ENCODE data around the gene TAF1B. TPM values are rescaled to one million over a fixed set of nuclear protein-coding genes. Genes with fewer than 3 reads are reported as not detected.
A peak's percentile ranks its signal among the peaks of the same experiment; 100 is the strongest.

The TAF1B gene
- total and polyA plus RNA-seq, 2 donors (not counting 1 experiment from before 2014, with no cell fraction given), result 19.5 to 32.9 TPM

GRCh38 chr2:9941196-9941995, 98.1 kb downstream of the TAF1B start:
- Histone ChIP-seq H3K9me3 (ENCODE audit: control insufficient read depth, insufficient read depth, low read depth, low read length) (no peaks in the 10 kb centered on the region), H3K36me3 (ENCODE audit: control insufficient read depth, insufficient read depth, low read length) (no peaks in the 10 kb centered on the region), H3K79me2 (ENCODE audit: control insufficient read depth, insufficient read depth, low read length) (no peaks in the 10 kb centered on the region), H4K20me1 (ENCODE audit: control insufficient read depth, extremely low read depth, insufficient read depth, low read length) (no peaks in the 10 kb centered on the region), H3K4me3 (replicated peaks in 1 of 4; ENCODE audit: control extremely low read depth in 1 of 4, insufficient read depth in 1 of 4, low read depth in 3 of 4, low read length in 4 of 4) (no peak overlapping the region), H3K27me3 (ENCODE audit: control insufficient read depth, insufficient read depth, low read length) (peaks cover 6% of the 10 kb centered on the region), H3K9ac (ENCODE audit: insufficient read depth, low read length) (no peak overlapping the region), H2AFZ (ENCODE audit: low read length) (peak overlapping the region; percentile 17), H3K27ac (ENCODE audit: insufficient read depth, low read length) (no peak overlapping the region), H3K4me1 (ENCODE audit: control insufficient read depth, extremely low read depth, insufficient read depth, low read length) (peaks cover 2% of the 10 kb centered on the region), H3K4me2 (ENCODE audit: extremely low read depth, insufficient read depth, low read length) (no peak overlapping the region)
- no peak for TF ChIP-seq CTCF (conservative IDR thresholded peaks at IDR 0.05 in 1 of 2, IDR thresholded peaks at IDR 0.05 in 1 of 2; ENCODE audit: low read depth in 1 of 2, low read length in 2 of 2)
- no peak for TF ChIP-seq EZH2 (IDR thresholded peaks at IDR 0.05; ENCODE audit: low read length, missing control alignments)
- peak; percentile 60 to 89 for DNase-seq (ENCODE audit: low read depth in 2 of 2)

- Histone ChIP-seq H3K4me1 (ENCODE audit: control insufficient read depth, extremely low read depth, insufficient read depth, low read length) (peaks cover 2% of the 10 kb centered on the region), H3K4me3 (replicated peaks in 1 of 4; ENCODE audit: control extremely low read depth in 1 of 4, insufficient read depth in 1 of 4, low read depth in 3 of 4, low read length in 4 of 4) (no peak overlapping the region), H3K27ac (ENCODE audit: insufficient read depth, low read length) (no peak overlapping the region), H3K4me2 (ENCODE audit: extremely low read depth, insufficient read depth, low read length) (no peak overlapping the region), H3K36me3 (ENCODE audit: control insufficient read depth, insufficient read depth, low read length) (no peaks in the 10 kb centered on the region), H3K27me3 (ENCODE audit: control insufficient read depth, insufficient read depth, low read length) (peaks cover 6% of the 10 kb centered on the region), H3K79me2 (ENCODE audit: control insufficient read depth, insufficient read depth, low read length) (no peaks in the 10 kb centered on the region), H2AFZ (ENCODE audit: low read length) (no peak overlapping the region), H3K9ac (ENCODE audit: insufficient read depth, low read length) (no peak overlapping the region), H3K9me3 (ENCODE audit: control insufficient read depth, insufficient read depth, low read depth, low read length) (no peaks in the 10 kb centered on the region), H4K20me1 (ENCODE audit: control insufficient read depth, extremely low read depth, insufficient read depth, low read length) (no peaks in the 10 kb centered on the region)
- DNase-seq (ENCODE audit: low read depth in 2 of 2), result no peak
- no peak for TF ChIP-seq CTCF (conservative IDR thresholded peaks at IDR 0.05 in 1 of 2, IDR thresholded peaks at IDR 0.05 in 1 of 2; ENCODE audit: low read depth in 1 of 2, low read length in 2 of 2)
- TF ChIP-seq EZH2 (IDR thresholded peaks at IDR 0.05; ENCODE audit: low read length, missing control alignments), result no peak
Observed at GRCh38 chr2:9941996-9942390, 98.7 kb downstream of the TAF1B start.

- H3K27ac ChIP-seq (ENCODE audit: insufficient read depth, low read length), result no peak overlapping the region
- no peak overlapping the region for H3K4me3 ChIP-seq (replicated peaks in 1 of 4; ENCODE audit: control extremely low read depth in 1 of 4, insufficient read depth in 1 of 4, low read depth in 3 of 4, low read length in 4 of 4)
- no peaks in the 10 kb centered on the region for H3K9me3 ChIP-seq (ENCODE audit: control insufficient read depth, insufficient read depth, low read depth, low read length)
- no peak overlapping the region for H3K4me2 ChIP-seq (ENCODE audit: extremely low read depth, insufficient read depth, low read length)
- H3K36me3 ChIP-seq (ENCODE audit: control insufficient read depth, insufficient read depth, low read length), result no peaks in the 10 kb centered on the region
- no peaks in the 10 kb centered on the region for H4K20me1 ChIP-seq (ENCODE audit: control insufficient read depth, extremely low read depth, insufficient read depth, low read length)
- H2AFZ ChIP-seq (ENCODE audit: low read length), result no peak overlapping the region
- no peak for DNase-seq (ENCODE audit: low read depth in 2 of 2)
- H3K4me1 ChIP-seq (ENCODE audit: control insufficient read depth, extremely low read depth, insufficient read depth, low read length), result peaks cover 2% of the 10 kb centered on the region
- no peak for TF ChIP-seq EZH2 (IDR thresholded peaks at IDR 0.05; ENCODE audit: low read length, missing control alignments)
- TF ChIP-seq CTCF (conservative IDR thresholded peaks at IDR 0.05 in 1 of 2, IDR thresholded peaks at IDR 0.05 in 1 of 2; ENCODE audit: low read depth in 1 of 2, low read length in 2 of 2), result no peak
- no peak overlapping the region for H3K9ac ChIP-seq (ENCODE audit: insufficient read depth, low read length)
- peaks cover 6% of the 10 kb centered on the region for H3K27me3 ChIP-seq (ENCODE audit: control insufficient read depth, insufficient read depth, low read length)
- H3K79me2 ChIP-seq (ENCODE audit: control insufficient read depth, insufficient read depth, low read length), result no peaks in the 10 kb centered on the region
Observed at GRCh38 chr2:9944330-9944758, 101.1 kb downstream of the TAF1B start.
